Fibroblast of villous mesenchyme (primary cell): ENCODE measurements around the gene CCDC92B. TPM values are rescaled to one million over a fixed set of nuclear protein-coding genes. Genes with fewer than 3 reads are reported as not detected.

Experiments
- DNase-seq: peaks from one replicate; pipeline ENCODE4 v3.0.0-alpha.2; 2010; ENCODE audit warnings: low read depth
- H3K4me3 ChIP-seq: 2 replicates; pipeline ENCODE4 v1.5.1; 2011; ENCODE audit warnings: low read depth, mild to moderate bottlenecking, low read length
- total RNA-seq: library from RNA; depleted of rRNA; stranded (reverse); fragments of >200 nt; gene quantifications from 2 replicates; pipeline ENCODE4 v1.2.3, GENCODE V29; 2012
- TF ChIP-seq, protein P1 (sequence below): IDR thresholded peaks from 2 replicates; pipeline ENCODE4 v1.5.1; 2012; ENCODE audit warnings: low read depth, mild to moderate bottlenecking, low read length; ENCODE audit not compliant: insufficient read depth

CCDC92B gene
- total RNA-seq, 1 donor, result not detected

DNA sequence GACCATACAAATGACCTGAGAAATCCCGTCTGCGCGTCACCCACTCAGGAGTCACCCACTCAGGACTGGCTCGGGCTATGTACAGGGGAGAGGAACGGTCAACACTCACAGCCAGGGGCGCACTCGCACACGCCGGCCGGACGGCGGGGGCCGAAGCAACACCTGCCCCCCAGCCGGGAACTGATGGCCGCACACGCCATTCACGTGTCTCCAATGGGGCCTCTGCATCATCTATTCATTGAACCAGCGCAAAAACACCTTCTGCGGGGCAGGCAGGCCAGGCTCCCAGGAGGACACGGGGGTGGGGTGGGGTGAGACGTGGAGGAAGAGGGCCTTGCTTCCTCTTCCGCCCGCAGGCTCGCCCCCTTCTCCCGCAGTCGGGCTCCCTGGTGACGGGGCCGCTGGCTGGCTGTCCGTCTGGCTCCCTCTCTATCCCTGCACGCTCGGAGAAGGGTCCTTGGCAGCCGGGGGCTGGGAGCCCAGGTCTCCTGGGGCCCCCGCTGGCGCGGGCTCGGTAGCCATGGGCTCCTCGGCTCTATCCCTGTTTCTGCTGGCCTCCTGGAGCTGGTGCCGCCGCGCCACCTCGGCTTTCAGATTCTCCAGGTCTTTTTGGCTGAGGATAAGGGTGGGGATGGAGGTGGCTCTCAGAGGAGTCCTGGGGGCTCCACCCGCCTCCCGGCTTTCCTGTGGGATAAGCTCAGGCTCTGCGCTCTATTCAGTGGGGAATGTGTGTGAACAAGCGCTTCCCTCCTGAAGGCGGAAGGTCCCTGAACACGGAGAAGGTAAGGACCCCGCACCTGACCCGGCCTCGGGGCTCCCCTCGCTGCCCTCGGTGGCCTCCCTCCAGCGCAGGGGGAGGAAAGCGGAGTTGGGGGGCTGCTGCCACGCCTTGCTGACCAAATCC, 59.0 kb downstream of the CCDC92B start:
- no peak overlapping the region for H3K4me3 ChIP-seq
- TF ChIP-seq, protein P1, sequence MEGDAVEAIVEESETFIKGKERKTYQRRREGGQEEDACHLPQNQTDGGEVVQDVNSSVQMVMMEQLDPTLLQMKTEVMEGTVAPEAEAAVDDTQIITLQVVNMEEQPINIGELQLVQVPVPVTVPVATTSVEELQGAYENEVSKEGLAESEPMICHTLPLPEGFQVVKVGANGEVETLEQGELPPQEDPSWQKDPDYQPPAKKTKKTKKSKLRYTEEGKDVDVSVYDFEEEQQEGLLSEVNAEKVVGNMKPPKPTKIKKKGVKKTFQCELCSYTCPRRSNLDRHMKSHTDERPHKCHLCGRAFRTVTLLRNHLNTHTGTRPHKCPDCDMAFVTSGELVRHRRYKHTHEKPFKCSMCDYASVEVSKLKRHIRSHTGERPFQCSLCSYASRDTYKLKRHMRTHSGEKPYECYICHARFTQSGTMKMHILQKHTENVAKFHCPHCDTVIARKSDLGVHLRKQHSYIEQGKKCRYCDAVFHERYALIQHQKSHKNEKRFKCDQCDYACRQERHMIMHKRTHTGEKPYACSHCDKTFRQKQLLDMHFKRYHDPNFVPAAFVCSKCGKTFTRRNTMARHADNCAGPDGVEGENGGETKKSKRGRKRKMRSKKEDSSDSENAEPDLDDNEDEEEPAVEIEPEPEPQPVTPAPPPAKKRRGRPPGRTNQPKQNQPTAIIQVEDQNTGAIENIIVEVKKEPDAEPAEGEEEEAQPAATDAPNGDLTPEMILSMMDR, result no peak
- no peak for DNase-seq

DNA sequence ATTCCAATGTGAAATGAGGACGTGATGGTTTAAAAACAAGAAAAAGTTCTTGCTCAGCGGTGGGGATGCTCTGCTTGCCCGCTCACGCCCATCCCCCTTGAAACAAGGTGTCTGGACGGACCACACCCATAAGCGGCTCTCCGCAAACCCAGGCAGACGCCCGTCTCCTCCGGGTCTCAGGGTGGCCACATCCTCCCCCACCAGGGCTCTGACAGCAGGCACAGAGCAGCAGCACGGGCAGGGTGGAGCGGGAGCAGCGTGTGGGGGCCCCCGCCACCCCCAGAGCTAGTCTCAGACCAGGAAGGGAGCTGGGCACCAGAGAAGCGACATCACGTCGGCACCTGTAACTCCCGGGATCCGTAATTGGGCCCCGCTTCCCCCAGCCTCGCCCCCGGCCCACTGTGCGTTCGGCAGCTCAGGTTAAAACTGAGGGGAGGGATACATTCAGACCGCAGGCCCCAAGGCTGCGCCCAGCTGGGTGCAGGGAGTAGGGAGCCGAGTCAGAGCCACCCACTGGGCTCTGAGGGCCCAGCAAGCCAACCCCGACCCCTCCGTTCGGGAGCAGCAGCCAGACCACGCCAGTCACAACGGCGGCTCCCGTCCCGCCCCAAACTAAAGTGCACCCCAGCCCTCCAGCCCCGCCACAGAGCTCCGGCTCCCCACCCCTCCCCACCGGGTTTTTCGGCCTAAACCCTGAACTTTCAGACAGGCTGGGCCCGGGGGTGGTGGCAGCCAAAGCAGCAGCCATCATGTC, 59.9 kb downstream of the CCDC92B start:
- TF ChIP-seq, protein P1, result no peak
- H3K4me3 ChIP-seq, result no peak overlapping the region
- no peak for DNase-seq

DNA sequence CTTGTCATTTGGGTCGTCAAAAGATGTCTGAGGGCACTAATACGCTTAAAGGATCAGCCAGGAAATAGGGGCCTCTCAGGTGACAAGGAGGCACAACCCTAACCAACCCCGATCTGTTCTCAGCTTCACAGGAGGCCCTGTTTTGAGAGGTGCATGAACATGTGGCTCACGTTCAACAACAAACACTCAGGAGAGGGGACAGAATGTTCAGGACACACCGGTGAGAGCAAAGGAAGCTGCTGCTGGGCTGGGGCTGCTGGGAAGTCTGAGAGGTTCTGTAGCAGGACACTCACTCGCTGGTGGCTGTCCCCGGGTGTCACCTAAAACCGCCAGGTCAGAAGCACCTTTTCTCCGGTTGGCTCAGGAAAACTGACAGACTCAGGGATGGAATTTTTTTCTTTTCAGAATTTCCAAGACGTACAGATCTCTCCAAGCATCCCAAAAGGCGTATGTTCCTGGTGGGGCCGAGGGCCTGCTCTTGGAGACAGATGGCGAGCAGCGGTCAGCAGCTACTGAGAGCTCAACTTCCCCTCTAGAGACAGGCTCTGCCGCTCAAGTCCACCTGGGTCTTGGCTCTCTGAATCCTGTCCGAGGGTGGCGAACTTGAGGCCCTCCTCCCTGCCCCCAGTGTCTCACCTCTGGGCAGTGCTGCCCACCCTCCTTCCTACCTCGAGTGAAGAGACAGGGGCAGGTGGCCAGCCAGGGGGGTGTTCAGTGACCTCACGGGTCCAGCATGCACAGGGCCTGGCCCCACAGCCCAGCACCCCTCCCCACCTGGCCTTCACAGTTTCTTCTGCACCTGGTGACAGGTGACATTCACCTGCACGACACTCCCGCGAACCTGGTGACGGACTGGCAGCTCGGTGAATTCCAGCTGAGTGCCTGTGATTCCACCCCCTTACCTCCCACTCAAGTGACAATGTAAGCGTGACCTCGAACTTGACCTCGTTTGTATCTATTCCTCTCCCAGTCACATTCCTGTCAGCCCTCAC, 60.8 kb downstream of the CCDC92B start:
- H3K4me3 ChIP-seq, result no peak overlapping the region
- DNase-seq, result no peak
- TF ChIP-seq, protein P1, result no peak

DNA sequence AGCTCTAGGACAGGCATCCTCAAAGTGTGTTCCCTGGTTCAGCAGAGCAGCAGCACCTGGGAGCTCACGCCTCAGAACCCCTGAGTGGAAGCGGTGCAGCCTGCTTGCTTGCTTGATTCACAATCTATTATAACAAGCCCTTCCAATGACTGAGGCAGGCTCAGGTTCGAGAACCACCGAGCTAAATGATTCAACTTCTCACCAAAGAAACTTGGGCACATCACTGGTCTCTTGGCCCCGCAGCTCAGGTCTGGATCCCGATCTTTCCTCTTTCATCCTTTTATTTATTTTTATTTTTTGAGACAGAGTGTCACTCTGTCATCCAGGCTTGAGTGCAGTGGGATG, 62.4 kb downstream of the CCDC92B start:
- no peak overlapping the region for H3K4me3 ChIP-seq
- TF ChIP-seq, protein P1, result no peak
- no peak for DNase-seq

DNA sequence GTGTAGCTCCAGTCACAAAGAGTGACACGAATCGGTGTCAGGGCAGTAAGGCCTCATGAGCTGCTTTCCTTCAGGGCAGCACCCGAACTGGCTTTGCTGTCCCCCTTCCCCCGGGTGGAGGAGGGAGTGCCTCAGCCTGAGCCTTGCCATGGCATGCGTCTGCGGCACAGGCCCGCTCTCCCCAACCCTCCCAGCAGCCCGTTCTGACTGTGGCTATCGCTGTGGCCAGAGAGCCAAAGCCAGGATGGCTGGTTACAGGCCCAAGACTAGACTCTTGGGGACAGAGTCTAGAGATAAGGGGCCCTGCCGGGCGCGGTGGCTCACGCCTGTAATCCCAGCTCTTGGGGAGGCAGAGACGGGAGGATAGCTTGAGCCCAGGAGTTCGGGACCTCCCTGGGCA, 63.8 kb downstream of the CCDC92B start:
- TF ChIP-seq, protein P1, result no peak
- DNase-seq, result no peak

DNA sequence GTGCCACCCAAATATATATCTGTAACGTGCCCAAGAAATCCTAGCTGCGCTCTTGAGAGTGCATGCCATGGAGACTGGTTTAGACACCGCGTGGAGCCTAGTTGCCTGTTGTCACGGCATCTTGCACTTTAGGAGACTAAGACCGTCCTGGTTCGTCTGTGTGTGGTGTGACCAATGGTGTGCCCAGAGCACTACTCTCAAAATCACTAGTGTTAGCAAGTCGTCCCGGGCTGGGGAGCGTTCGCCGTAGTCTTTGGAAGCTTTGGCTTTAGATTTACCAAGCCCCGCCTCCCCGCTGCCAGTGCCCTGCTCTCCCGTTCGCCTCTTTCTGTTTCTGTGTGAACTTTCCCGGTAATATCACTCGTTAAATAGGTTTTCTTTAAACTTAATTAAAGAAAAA, 64.9 kb downstream of the CCDC92B start:
- TF ChIP-seq, protein P1, result no peak
- H3K4me3 ChIP-seq, result no peak overlapping the region
- no peak for DNase-seq

More for the DNA sequence above, 63.8 kb downstream of the CCDC92B start:
- no peak overlapping the region for H3K4me3 ChIP-seq
